Body of pancreas (tissue), 4 donors: ENCODE results near the gene ATAD3C.

ENCODE experiments used
- CTCF ChIP-seq, 7 experiments: fragments of 450-650 bp in 4 of 7; fragments of 200-600 bp in 3 of 7; sonication (generic) in 3 of 7; IDR thresholded peaks; one replicate each; pipeline ENCODE4 v1.5.1; 2016 to 2019; ENCODE audit warnings: antibody characterized with exemption in 7 of 7
- POLR2A ChIP-seq, 3 donors: fragments of 450-650 bp; IDR thresholded peaks; one replicate each; pipeline ENCODE4 v1.6.1; 2016; ENCODE audit warnings: antibody characterized with exemption in 3 of 3, mild to moderate bottlenecking in 2 of 3

GRCh38 chr1:1436630-1437032 lies 12.9 kb upstream of the ATAD3C start:
- no peak for TF ChIP-seq POLR2A (IDR thresholded peaks at IDR 0.05)
- TF ChIP-seq CTCF (IDR thresholded peaks at IDR 0.05) = no peak
